ENCODE data around the gene CHST15. TPM values are rescaled to one million over a fixed set of nuclear protein-coding genes. Genes with fewer than 3 reads are reported as not detected.

CHST15 gene
- total RNA-seq, 1 donor from 2014 or later: 1.5 TPM

- H3K9me3 Mint-ChIP-seq: no peaks in the 10 kb centered on the region
- H3K36me3 Mint-ChIP-seq (ENCODE audit: low read depth): no peaks in the 10 kb centered on the region
- H3K27ac Mint-ChIP-seq (ENCODE audit: unreplicated experiment): no peak overlapping the region
- no peak for DNase-seq (ENCODE audit: low read depth, low spot score)
- TF ChIP-seq CTCF (conservative IDR thresholded peaks at IDR 0.05): no peak
- no peak overlapping the region for H3K4me3 Mint-ChIP-seq
- no peaks in the 10 kb centered on the region for H3K27me3 Mint-ChIP-seq (ENCODE audit: low read depth)
- H3K4me1 Mint-ChIP-seq: peaks cover 6% of the 10 kb centered on the region
Observed at GRCh38 chr10:124126145-124126982, 33.0 kb upstream of the CHST15 start.

- no peak for DNase-seq (ENCODE audit: low read depth, low spot score)
Observed at GRCh38 chr10:124125305-124126116, 32.1 kb upstream of the CHST15 start.

GRCh38 chr10:124124769-124125161 is 31.4 kb upstream of the CHST15 start:
- no peak for TF ChIP-seq CTCF (conservative IDR thresholded peaks at IDR 0.05)
- DNase-seq (ENCODE audit: low read depth, low spot score): no peak
- Mint-ChIP-seq H3K36me3 (ENCODE audit: low read depth) (no peaks in the 10 kb centered on the region), H3K27ac (ENCODE audit: unreplicated experiment) (no peak overlapping the region), H3K4me1 (no peaks in the 10 kb centered on the region), H3K4me3 (no peak overlapping the region), H3K9me3 (no peaks in the 10 kb centered on the region), H3K27me3 (ENCODE audit: low read depth) (no peaks in the 10 kb centered on the region)

More at GRCh38 chr10:124125305-124126116, 32.1 kb upstream of the CHST15 start:
- H3K9me3 Mint-ChIP-seq: no peaks in the 10 kb centered on the region
- no peaks in the 10 kb centered on the region for H3K27me3 Mint-ChIP-seq (ENCODE audit: low read depth)
- peak; percentile 56 for TF ChIP-seq CTCF (conservative IDR thresholded peaks at IDR 0.05)
- H3K27ac Mint-ChIP-seq (ENCODE audit: unreplicated experiment): no peak overlapping the region
- H3K4me1 Mint-ChIP-seq: no peaks in the 10 kb centered on the region
- no peak overlapping the region for H3K4me3 Mint-ChIP-seq
- H3K36me3 Mint-ChIP-seq (ENCODE audit: low read depth): no peaks in the 10 kb centered on the region

GRCh38 chr10:124124123-124124768 is 30.8 kb upstream of the CHST15 start:
- Mint-ChIP-seq H3K27ac (ENCODE audit: unreplicated experiment) (no peak overlapping the region), H3K4me3 (no peak overlapping the region), H3K4me1 (no peaks in the 10 kb centered on the region), H3K36me3 (ENCODE audit: low read depth) (no peaks in the 10 kb centered on the region), H3K9me3 (no peaks in the 10 kb centered on the region), H3K27me3 (ENCODE audit: low read depth) (no peaks in the 10 kb centered on the region)
- no peak for TF ChIP-seq CTCF (conservative IDR thresholded peaks at IDR 0.05)
- no peak for DNase-seq (ENCODE audit: low read depth, low spot score)

GRCh38 chr10:124123156-124123555 is 29.8 kb upstream of the CHST15 start:
- H3K27ac Mint-ChIP-seq (ENCODE audit: unreplicated experiment): no peak overlapping the region
- H3K36me3 Mint-ChIP-seq (ENCODE audit: low read depth): no peaks in the 10 kb centered on the region
- DNase-seq (ENCODE audit: low read depth, low spot score): no peak
- H3K27me3 Mint-ChIP-seq (ENCODE audit: low read depth): no peaks in the 10 kb centered on the region
- no peak for TF ChIP-seq CTCF (conservative IDR thresholded peaks at IDR 0.05)
- no peaks in the 10 kb centered on the region for H3K9me3 Mint-ChIP-seq
- H3K4me1 Mint-ChIP-seq: no peaks in the 10 kb centered on the region
- no peak overlapping the region for H3K4me3 Mint-ChIP-seq
